HepG2 (cell line): ENCODE measurements around the gene RHOT2. TPM values are rescaled to one million over a fixed set of nuclear protein-coding genes. Genes with fewer than 3 reads are reported as not detected.
A peak's percentile ranks its signal among the peaks of the same experiment; 100 is the strongest.

Experiments used
- AGO2 ChIP-seq: fragments of 200-400 bp; formaldehyde crosslinking; optimal IDR thresholded peaks from 2 replicates; pipeline ENCODE3; 2017; ENCODE audit warnings: mild to moderate bottlenecking, low read depth, low read length, moderate library complexity
- ATF6 ChIP-seq: sonication (generic); formaldehyde crosslinking; conservative IDR thresholded peaks from 2 replicates; pipeline ENCODE4 v1.4.0; 2020; ENCODE audit warnings: missing genetic modification reagents
- FOXJ3 ChIP-seq: sonication (generic); formaldehyde crosslinking; IDR thresholded peaks from 2 replicates; pipeline ENCODE4 v1.4.0; 2020; ENCODE audit warnings: missing genetic modification reagents, mild to moderate bottlenecking, borderline replicate concordance
- HOMEZ ChIP-seq: IDR thresholded peaks from 2 replicates; pipeline ENCODE4 v1.6.1; 2016; ENCODE audit warnings: low read depth
- NR2C2 ChIP-seq: sonication (generic); formaldehyde crosslinking; IDR thresholded peaks from 2 replicates; pipeline ENCODE4 v1.4.0; 2020; ENCODE audit warnings: missing genetic modification reagents, mild to moderate bottlenecking, moderate library complexity, borderline replicate concordance
- SKIL ChIP-seq: sonication (generic); formaldehyde crosslinking; IDR thresholded peaks from 2 replicates; pipeline ENCODE4 v1.8.0; 2022; ENCODE audit warnings: missing genetic modification reagents, mild to moderate bottlenecking, moderate library complexity, borderline replicate concordance
- YY1 ChIP-seq: IDR thresholded peaks from 2 replicates; pipeline ENCODE4 v1.6.1; 2011; ENCODE audit warnings: low read length, low read depth, moderate library complexity, mild to moderate bottlenecking; ENCODE audit not compliant: insufficient read depth, insufficient replicate concordance
- ZBTB26 ChIP-seq: IDR thresholded peaks from 2 replicates; pipeline ENCODE4 v1.6.1; 2016; ENCODE audit warnings: missing compliant biosample characterization, missing genetic modification reagents, borderline replicate concordance
- ZBTB33 ChIP-seq: sonication (generic); formaldehyde crosslinking; IDR thresholded peaks from 2 replicates; pipeline ENCODE4 v1.4.0; 2020; ENCODE audit warnings: missing genetic modification reagents
- ZFP1 ChIP-seq: IDR thresholded peaks from 2 replicates; pipeline ENCODE4 v1.6.1; 2016
- ZNF460 ChIP-seq: sonication (generic); formaldehyde crosslinking; IDR thresholded peaks from 2 replicates; pipeline ENCODE4 v1.5.1; 2020; ENCODE audit warnings: missing genetic modification reagents, mild to moderate bottlenecking, borderline replicate concordance
- ZNF704 ChIP-seq: sonication (generic); formaldehyde crosslinking; IDR thresholded peaks from 2 replicates; pipeline ENCODE4 v1.8.1; 2023; ENCODE audit warnings: mild to moderate bottlenecking, inconsistent platforms, moderate library complexity, missing genetic modification reagents, borderline replicate concordance
- ZNF839 ChIP-seq: sonication (generic); formaldehyde crosslinking; IDR thresholded peaks from 2 replicates; pipeline ENCODE4 v1.4.0; 2020; ENCODE audit warnings: missing genetic modification reagents, mild to moderate bottlenecking, borderline replicate concordance
- ZSCAN21 ChIP-seq: sonication (generic); formaldehyde crosslinking; IDR thresholded peaks from 2 replicates; pipeline ENCODE4 v1.8.0; 2022; ENCODE audit warnings: mild to moderate bottlenecking, missing genetic modification reagents, moderate library complexity, borderline replicate concordance
- polyA plus RNA-seq, 8 experiments: library from polyadenylated mRNA; depleted of rRNA in 3 of 8; stranded (reverse) in 7 of 8; unstranded in 1 of 8; fragments of >200 nt; fragmentation: Illumina TruSeq in 4 of 8; extraction: Trizol in 4 of 8; gene quantifications; 2 replicates each; pipeline versions ENCODE4 v1.2.1 to v1.2.3, GENCODE V29; 2011 to 2016; ENCODE audit warnings: low read depth in 4 of 8, missing spikeins in 1 of 8, mixed read lengths in 1 of 8; ENCODE audit not compliant: insufficient read depth in 1 of 8
- total RNA-seq, 5 experiments: library from RNA; depleted of rRNA; stranded (reverse); fragments of >200 nt; fragmentation: Illumina TruSeq; extraction: Trizol; gene quantifications; 2 replicates each; pipeline ENCODE4 v1.2.3, GENCODE V29; 2016; ENCODE audit warnings: low read depth in 1 of 5

The RHOT2 gene
- total and polyA plus RNA-seq, 2 of the 13 experiments (the other 11 are each of a cell fraction or from before 2014, with no cell fraction given) = 63.6 to 76.9 TPM

GRCh38 chr16:629833-630248 is 38.1 kb upstream of the RHOT2 start (continued):
- TF ChIP-seq ATF6 (CRISPR knock-in tag) = no peak
- no peak for TF ChIP-seq YY1
- TF ChIP-seq ZNF704 (CRISPR knock-in tag) = 0 out of 2 replicates have a peak, but pooled peaks have one; percentile 50
- 0 out of 2 replicates have a peak, but pooled peaks have one; percentile 68 for TF ChIP-seq SKIL (CRISPR knock-in tag)
- no peak for TF ChIP-seq ZBTB33
- no peak for TF ChIP-seq ZSCAN21 (CRISPR knock-in tag)
- peak; percentile 81 for TF ChIP-seq AGO2
- TF ChIP-seq ZBTB26 (CRISPR knock-in tag) = no peak
- peak; percentile 72 for TF ChIP-seq NR2C2 (CRISPR knock-in tag)
- TF ChIP-seq HOMEZ (CRISPR knock-in tag) = no peak
- TF ChIP-seq ZNF460 = no peak
- TF ChIP-seq FOXJ3 (CRISPR knock-in tag) = no peak
- no peak for TF ChIP-seq ZNF839 (CRISPR knock-in tag)
- no peak for TF ChIP-seq ZFP1 (CRISPR knock-in tag)
